H1 (cell line): ENCODE results near the gene RNF220. TPM values are rescaled to one million over a fixed set of nuclear protein-coding genes. Genes with fewer than 3 reads are reported as not detected.

ENCODE experiments used
- CTCF ChIA-PET: fragments of 300-600 bp; sonication (Branson Sonifier 250); formaldehyde crosslinking; loops from one replicate; lab custom pipeline; 2021; ENCODE audit not compliant: partially characterized antibody; lab: Charles Lee
- POLR2A ChIA-PET: fragments of 300-600 bp; sonication (Branson Sonifier 250); formaldehyde crosslinking; loops from one replicate; lab custom pipeline; 2021; ENCODE audit warnings: inconsistent platforms; ENCODE audit not compliant: partially characterized antibody; lab: Charles Lee
- DNase-seq, 2 experiments: peaks; one replicate each; pipeline versions ENCODE4 v3.0.0 to v3.0.0-alpha.2; 2010 to 2022; ENCODE audit warnings: low spot score in 2 of 2, low read depth in 1 of 2, mixed read lengths in 1 of 2
- FAIRE-seq: peaks from 2 replicates; lab custom pipeline; 2011; peaks lifted over from hg19 to GRCh38; lab: Jason Lieb, UNC
- H2AFZ ChIP-seq: 2 replicates; pipeline ENCODE4 v1.8.1; 2012; ENCODE audit warnings: low read length, inconsistent platforms
- H2AK5ac ChIP-seq: 2 replicates; pipeline ENCODE4 v1.6.1; 2013; ENCODE audit warnings: low read depth, low read length
- H2BK120ac ChIP-seq: replicated peaks from 2 replicates; pipeline ENCODE3; 2013; ENCODE audit warnings: low read depth, low read length, inconsistent platforms
- H2BK12ac ChIP-seq: 2 replicates; pipeline ENCODE4 v1.6.1; 2013; ENCODE audit warnings: low read depth, low read length
- H2BK15ac ChIP-seq: 2 replicates; pipeline ENCODE4 v1.6.1; 2013; ENCODE audit warnings: low read length
- H2BK20ac ChIP-seq: 2 replicates; pipeline ENCODE4 v1.6.1; 2013; ENCODE audit warnings: low read length
- H2BK5ac ChIP-seq: 2 replicates; pipeline ENCODE4 v1.6.1; 2013; ENCODE audit warnings: low read depth, low read length
- H3K14ac ChIP-seq: 2 replicates; pipeline ENCODE4 v1.6.1; 2013; ENCODE audit warnings: inconsistent platforms; ENCODE audit not compliant: insufficient read length
- H3K18ac ChIP-seq: 2 replicates; pipeline ENCODE4 v1.6.1; 2013; ENCODE audit warnings: low read length; ENCODE audit errors: extremely low read depth
- H3K23ac ChIP-seq: 2 replicates; pipeline ENCODE4 v1.6.1; 2013; ENCODE audit warnings: inconsistent platforms; ENCODE audit not compliant: insufficient read length
- H3K23me2 ChIP-seq: 2 replicates; pipeline ENCODE4 v1.6.1; 2013; ENCODE audit warnings: low read depth, low read length
- H3K27ac ChIP-seq: 2 replicates; pipeline ENCODE4 v1.6.1; 2011; ENCODE audit warnings: low read depth, low read length, inconsistent platforms
- H3K27me3 ChIP-seq, 4 experiments: replicated peaks in 1 of 4; 1 replicate in 1 of 4; 2 replicates in 3 of 4; pipeline versions ENCODE4 v1.6.1 to v1.8.1; 2011 to 2013; ENCODE audit warnings: low read length in 3 of 4, mild to moderate bottlenecking in 3 of 4, inconsistent platforms in 2 of 4, mixed read lengths in 2 of 4, moderate library complexity in 1 of 4; ENCODE audit not compliant: control insufficient read depth in 3 of 4, insufficient read depth in 3 of 4; ENCODE audit errors: extremely low read depth in 1 of 4
- H3K36me3 ChIP-seq, 4 experiments: 2 replicates each; pipeline versions ENCODE4 v1.6.1 to v1.8.1; 2011 to 2013; ENCODE audit warnings: mild to moderate bottlenecking in 4 of 4, low read length in 3 of 4, moderate library complexity in 2 of 4, control low read depth in 1 of 4, inconsistent platforms in 1 of 4; ENCODE audit not compliant: insufficient read depth in 4 of 4, control insufficient read depth in 2 of 4
- H3K4ac ChIP-seq: replicated peaks from 2 replicates; pipeline ENCODE3; 2013; ENCODE audit warnings: low read length, low read depth, mixed read lengths, inconsistent platforms; ENCODE audit not compliant: insufficient read length
- H3K4me1 ChIP-seq, 4 experiments: replicated peaks in 1 of 4; 1 replicate in 1 of 4; 2 replicates in 3 of 4; pipeline versions ENCODE4 v1.6.1 to v1.8.1; 2011 to 2013; ENCODE audit warnings: low read length in 3 of 4, inconsistent platforms in 2 of 4, mixed read lengths in 1 of 4; ENCODE audit not compliant: insufficient read depth in 4 of 4, control insufficient read depth in 3 of 4
- H3K4me2 ChIP-seq, 2 experiments: 2 replicates each; pipeline versions ENCODE4 v1.6.1 to v1.8.1; 2011 to 2013; ENCODE audit warnings: low read depth in 2 of 2, low read length in 2 of 2, control low read depth in 1 of 2, inconsistent platforms in 1 of 2, mild to moderate bottlenecking in 1 of 2; ENCODE audit not compliant: insufficient read depth in 1 of 2
- H3K4me3 ChIP-seq, 4 experiments: fragments of 200-600, 300-600 bp in 1 of 4; sonication (generic), shearing (Covaris generic), sonication (Bioruptor Twin) in 1 of 4; 2 replicates each; pipeline versions ENCODE4 v1.5.1 to v1.8.1; 2011 to 2016; ENCODE audit warnings: low read length in 4 of 4, low read depth in 3 of 4, control low read depth in 2 of 4, inconsistent platforms in 2 of 4, mild to moderate bottlenecking in 2 of 4, mixed read lengths in 1 of 4, moderate library complexity in 1 of 4; ENCODE audit not compliant: insufficient read depth in 2 of 4; ENCODE audit errors: extremely low read depth in 1 of 4
- H3K56ac ChIP-seq: replicated peaks from 2 replicates; pipeline ENCODE3; 2013; ENCODE audit warnings: low read depth, mild to moderate bottlenecking, mixed read lengths, low read length, inconsistent platforms; ENCODE audit not compliant: insufficient read length
- H3K79me1 ChIP-seq: 2 replicates; pipeline ENCODE4 v1.6.1; 2013; ENCODE audit warnings: low read depth, low read length, control low read depth
- H3K79me2 ChIP-seq, 2 experiments: 2 replicates each; pipeline versions ENCODE4 v1.6.1 to v1.8.1; 2012 to 2013; ENCODE audit warnings: low read length in 2 of 2, mild to moderate bottlenecking in 2 of 2, inconsistent platforms in 1 of 2; ENCODE audit not compliant: insufficient read depth in 2 of 2, control insufficient read depth in 1 of 2
- H3K9ac ChIP-seq, 4 experiments: replicated peaks in 1 of 4; 1 replicate in 1 of 4; 2 replicates in 3 of 4; pipeline versions ENCODE4 v1.6.1 to v1.8.1; 2011 to 2013; ENCODE audit warnings: low read depth in 3 of 4, low read length in 3 of 4, control low read depth in 2 of 4, mild to moderate bottlenecking in 2 of 4, moderate library complexity in 2 of 4, inconsistent platforms in 1 of 4; ENCODE audit errors: extremely low read depth in 1 of 4
- H3K9me3 ChIP-seq, 2 experiments: 2 replicates each; pipeline versions ENCODE4 v1.6.1 to v1.8.1; 2012 to 2013; ENCODE audit warnings: mild to moderate bottlenecking in 2 of 2, moderate library complexity in 2 of 2, control low read depth in 1 of 2, inconsistent platforms in 1 of 2, low read depth in 1 of 2, low read length in 1 of 2, mixed read lengths in 1 of 2; ENCODE audit not compliant: insufficient read depth in 2 of 2
- H4K20me1 ChIP-seq, 2 experiments: replicated peaks in 1 of 2; 2 replicates each; pipeline versions ENCODE3 to v1.8.1; 2011 to 2013; ENCODE audit warnings: inconsistent platforms in 2 of 2, low read length in 2 of 2, mild to moderate bottlenecking in 1 of 2; ENCODE audit not compliant: insufficient read depth in 2 of 2, control insufficient read depth in 1 of 2
- H4K5ac ChIP-seq: 2 replicates; pipeline ENCODE4 v1.6.1; 2013; ENCODE audit warnings: low read length, low read depth, mixed read lengths, inconsistent platforms; ENCODE audit not compliant: insufficient read length
- H4K8ac ChIP-seq: 2 replicates; pipeline ENCODE4 v1.8.0; 2013; ENCODE audit warnings: mild to moderate bottlenecking, moderate library complexity, low read length, inconsistent platforms; ENCODE audit not compliant: insufficient read depth; ENCODE audit errors: extremely low read depth
- H4K91ac ChIP-seq: replicated peaks from 2 replicates; pipeline ENCODE3; 2013; ENCODE audit warnings: low read length, mixed read lengths, inconsistent platforms; ENCODE audit not compliant: insufficient read length
- ASH2L ChIP-seq: fragments of 200-600, 300-600 bp; sonication (generic); IDR thresholded peaks from one replicate; pipeline ENCODE4 v1.7.1; 2017; ENCODE audit warnings: low read length
- BACH1 ChIP-seq: IDR thresholded peaks from 2 replicates; pipeline ENCODE4 v1.6.1; 2012; ENCODE audit warnings: low read length, improper control_type of control experiment
- CHD2 ChIP-seq: IDR thresholded peaks from 2 replicates; pipeline ENCODE4 v1.6.1; 2012; ENCODE audit warnings: low read length, improper control_type of control experiment
- GTF2F1 ChIP-seq: IDR thresholded peaks from 2 replicates; pipeline ENCODE4 v1.6.1; 2012; ENCODE audit warnings: low read depth, low read length, improper control_type of control experiment, borderline replicate concordance
- JUN ChIP-seq: IDR thresholded peaks from 2 replicates; pipeline ENCODE4 v1.6.1; 2011; ENCODE audit warnings: low read depth, mild to moderate bottlenecking, improper control_type of control experiment, low read length
- JUND ChIP-seq: IDR thresholded peaks from 2 replicates; pipeline ENCODE4 v1.6.1; 2011; ENCODE audit warnings: mild to moderate bottlenecking, improper control_type of control experiment, low read length
- KDM1A ChIP-seq: fragments of 200-600, 300-600 bp; sonication (generic); IDR thresholded peaks from 2 replicates; pipeline ENCODE4 v1.7.1; 2016; ENCODE audit warnings: mild to moderate bottlenecking, low read length, borderline replicate concordance
- KDM4A ChIP-seq: IDR thresholded peaks from one replicate; pipeline ENCODE4 v1.7.1; 2012; ENCODE audit warnings: low read depth, mild to moderate bottlenecking, moderate library complexity, low read length, inconsistent platforms; ENCODE audit not compliant: severe bottlenecking
- RFX5 ChIP-seq: IDR thresholded peaks from 2 replicates; pipeline ENCODE4 v1.6.1; 2011; ENCODE audit warnings: low read depth, low read length, improper control_type of control experiment, borderline replicate concordance
- SIN3A ChIP-seq, 2 experiments: IDR thresholded peaks in 1 of 2; conservative IDR thresholded peaks in 1 of 2; 2 replicates each; pipeline ENCODE4 v1.6.1; 2011 to 2012; ENCODE audit warnings: low read length in 2 of 2, improper control_type of control experiment in 1 of 2, low read depth in 1 of 2, mild to moderate bottlenecking in 1 of 2
- TAF1 ChIP-seq: IDR thresholded peaks from 2 replicates; pipeline ENCODE4 v1.6.1; 2011; ENCODE audit warnings: mild to moderate bottlenecking, low read depth, low read length
- ZNF274 ChIP-seq: IDR thresholded peaks from 2 replicates; pipeline ENCODE4 v1.7.0; 2012; ENCODE audit warnings: low read length, borderline replicate concordance; ENCODE audit errors: extremely low read depth
- WGBS, 2 experiments: shearing (Covaris generic) in 1 of 2; methylation state at CpG; one replicate each; pipeline versions ENCODE4 v1.1.6 to v1.1.7; 2013 to 2015; ENCODE audit warnings: low lambda C conversion rate in 2 of 2, mixed read lengths in 2 of 2, inconsistent platforms in 1 of 2, low coverage in 1 of 2, missing lambda C conversion rate in 1 of 2; ENCODE audit not compliant: insufficient replicate concordance in 2 of 2, insufficient coverage in 1 of 2, insufficient read length in 1 of 2; ENCODE audit errors: extremely low coverage in 1 of 2, missing lambda C conversion rate in 1 of 2; 5-methylcytosine and 5-hydroxymethylcytosine counted together
- polyA plus RNA-seq, 7 experiments: library from polyadenylated mRNA; depleted of rRNA in 3 of 7; stranded (reverse) in 5 of 7; unstranded in 2 of 7; fragments of >200 nt in 5 of 7; fragments of 200-250 nt in 2 of 7; gene quantifications; 1 replicate in 5 of 7; 2 replicates in 1 of 7; 4 replicates in 1 of 7; pipeline versions ENCODE4 v1.2.1 to v1.2.3, GENCODE V29; 2011 to 2013; ENCODE audit warnings: missing spikeins in 2 of 7, mixed read lengths in 2 of 7
- total RNA-seq: library from RNA; stranded (reverse); fragmentation: NEBNext Ultra II Directional; extraction: Animal tissue kit (Norgen Biotek cat#: 25700); gene quantifications from 2 replicates; pipeline ENCODE4 v1.2.1, GENCODE V29; 2021
- TF ChIP-seq, protein P1 (sequence below): IDR thresholded peaks from 2 replicates; pipeline ENCODE4 v1.6.1; 2012; ENCODE audit warnings: low read length, inconsistent platforms

RNF220 gene
- total and polyA plus RNA-seq, 2 of the 8 experiments (the other 6 are each of a cell fraction or from before 2014, with no cell fraction given), result 123 to 160 TPM

DNA sequence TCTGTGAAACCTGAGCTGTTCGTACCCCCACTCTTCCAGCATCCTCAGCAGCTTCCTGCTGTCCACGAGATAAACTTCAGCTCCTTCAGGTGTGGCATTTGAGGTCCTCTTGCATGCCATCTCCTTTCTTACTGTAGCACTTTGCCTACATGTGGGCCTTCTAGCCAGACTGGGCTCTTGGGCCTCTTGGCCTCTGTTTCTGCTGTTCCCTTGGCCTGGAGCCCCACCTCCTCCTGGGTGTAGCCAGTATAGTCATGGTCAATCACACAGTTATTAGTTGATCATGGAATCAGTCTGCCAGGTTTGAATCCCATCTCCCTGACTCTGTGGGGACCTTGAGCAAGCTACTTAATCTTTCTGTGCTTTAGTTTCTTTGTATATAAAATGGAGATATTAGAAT, 242.8 kb downstream of the RNF220 start:
- Histone ChIP-seq H3K27me3 (no peaks in the 10 kb centered on the region), H2BK20ac (no peak overlapping the region), H4K91ac (no peak overlapping the region), H4K8ac (no peak overlapping the region), H2AFZ (no peak overlapping the region), H3K23ac (no peak overlapping the region), H3K18ac (no peak overlapping the region), H2BK120ac (no peak overlapping the region), H3K79me2 (no peaks in the 10 kb centered on the region), H3K4me3 (no peak overlapping the region), H3K9ac (no peak overlapping the region), H3K23me2 (no peaks in the 10 kb centered on the region), H2BK5ac (no peak overlapping the region), H4K20me1 (peaks cover 7% of the 10 kb centered on the region in 2 experiments), H2AK5ac (no peak overlapping the region), H3K4me1 (peaks cover 0 to 12% (median 8%) of the 10 kb centered on the region in 4 experiments; a peak in 5 of 7 replicates), H3K4ac (no peak overlapping the region), H2BK15ac (no peak overlapping the region), H2BK12ac (no peak overlapping the region), H3K4me2 (no peak overlapping the region), H3K36me3 (peaks cover 18 to 61% (median 33%) of the 10 kb centered on the region in 4 experiments; a peak in 7 of 8 replicates), H3K79me1 (peaks cover 5% of the 10 kb centered on the region; the same call in 1 of the 2 replicates), H3K56ac (no peak overlapping the region), H3K14ac (no peak overlapping the region), H3K9me3 (no peaks in the 10 kb centered on the region), H3K27ac (no peak overlapping the region), H4K5ac (no peak overlapping the region)
- CTCF ChIA-PET, result interaction anchor here (0.6 to 8.6 kb wide), 9 partner anchors 10 to 428 kb away, joined by 3 to 197 read pairs (median 4); no protein-coding TSS in a partner anchor
- DNase-seq (no peak), FAIRE-seq (no peak)
- WGBS, 2 experiments, result 94% methylated on average over 2 of the region's 2 CpGs; no CpG with 5 or more reads in 1 of the 2 experiments
- POLR2A ChIA-PET, result interaction anchor here (1.1 to 23.6 kb wide), 5 partner anchors 8 to 106 kb away, joined by 3 to 633 read pairs (median 4); no protein-coding TSS in a partner anchor
- TF ChIP-seq JUND, result no peak
- no peak for TF ChIP-seq JUN
- TF ChIP-seq KDM1A, result no peak
- TF ChIP-seq TAF1, result no peak
- TF ChIP-seq SIN3A (conservative IDR thresholded peaks at IDR 0.05 in 1 of 2, IDR thresholded peaks at IDR 0.05 in 1 of 2; ENCODE audit: low read depth in 1 of 2, low read length in 2 of 2), result no peak
- no peak for TF ChIP-seq ASH2L
- no peak for TF ChIP-seq ZNF274
- no peak for TF ChIP-seq KDM4A
- TF ChIP-seq GTF2F1, result no peak
- TF ChIP-seq, protein P1, sequence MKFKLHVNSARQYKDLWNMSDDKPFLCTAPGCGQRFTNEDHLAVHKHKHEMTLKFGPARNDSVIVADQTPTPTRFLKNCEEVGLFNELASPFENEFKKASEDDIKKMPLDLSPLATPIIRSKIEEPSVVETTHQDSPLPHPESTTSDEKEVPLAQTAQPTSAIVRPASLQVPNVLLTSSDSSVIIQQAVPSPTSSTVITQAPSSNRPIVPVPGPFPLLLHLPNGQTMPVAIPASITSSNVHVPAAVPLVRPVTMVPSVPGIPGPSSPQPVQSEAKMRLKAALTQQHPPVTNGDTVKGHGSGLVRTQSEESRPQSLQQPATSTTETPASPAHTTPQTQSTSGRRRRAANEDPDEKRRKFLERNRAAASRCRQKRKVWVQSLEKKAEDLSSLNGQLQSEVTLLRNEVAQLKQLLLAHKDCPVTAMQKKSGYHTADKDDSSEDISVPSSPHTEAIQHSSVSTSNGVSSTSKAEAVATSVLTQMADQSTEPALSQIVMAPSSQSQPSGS, result no peak
- no peak for TF ChIP-seq RFX5
- no peak for TF ChIP-seq CHD2
- no peak for TF ChIP-seq BACH1
